CD4-positive, alpha-beta T cell treated with Interleukin-4 for 1 hour (primary cell): ENCODE measurements around the gene CMIP.
"Not testable (repeated sequence)": the region's sequence is repeated elsewhere in the genome, so short reads cannot be mapped to it uniquely, and the experiment has no call there.

Experiments
- DNase-seq, 2 donors: peaks; one replicate each; pipeline ENCODE4 v3.0.0-alpha.2; 2020 to 2022

The CMIP gene

GRCh38 chr16:81737885-81738536 is 293.4 kb downstream of the CMIP start:
- DNase-seq, result peak; percentile 86 to 88

- peak in 1 of 2 donors; percentile 78 for DNase-seq
These were observed 294.3 kb downstream of the CMIP start for GRCh38 chr16:81738783-81739496.

GRCh38 chr16:81739503-81739902 is 294.9 kb downstream of the CMIP start:
- DNase-seq, result no peak

- no peak for DNase-seq
These were observed 295.6 kb downstream of the CMIP start for GRCh38 chr16:81740169-81740568.

- DNase-seq, result not testable (repeated sequence)
These were observed 296.8 kb downstream of the CMIP start for GRCh38 chr16:81741430-81741770.

GRCh38 chr16:81744385-81744784 is 299.8 kb downstream of the CMIP start:
- no peak for DNase-seq

- DNase-seq, result no peak
These were observed 300.3 kb downstream of the CMIP start for GRCh38 chr16:81744911-81745310.

GRCh38 chr16:81745704-81746558 is 301.3 kb downstream of the CMIP start:
- peak; percentile 76 to 80 for DNase-seq

- DNase-seq, result no peak
These were observed 302.0 kb downstream of the CMIP start for GRCh38 chr16:81746566-81746965.

GRCh38 chr16:81748476-81749198 is 304.0 kb downstream of the CMIP start:
- no peak for DNase-seq

- DNase-seq, result peak in 1 of 2 donors; percentile 81
These were observed 307.7 kb downstream of the CMIP start for GRCh38 chr16:81752225-81752875.

- DNase-seq, result no peak
These were observed 308.2 kb downstream of the CMIP start for GRCh38 chr16:81752876-81753227.

GRCh38 chr16:81754858-81755257 is 310.2 kb downstream of the CMIP start:
- no peak for DNase-seq

GRCh38 chr16:81755915-81756614 is 311.5 kb downstream of the CMIP start:
- peak in 1 of 2 donors; percentile 23 for DNase-seq

GRCh38 chr16:81756615-81757356 is 312.2 kb downstream of the CMIP start:
- no peak for DNase-seq

GRCh38 chr16:81758376-81758775 is 313.8 kb downstream of the CMIP start:
- no peak for DNase-seq
